Medulla oblongata (tissue), 1 donor: Measurements from ENCODE around the gene MAPRE3.
"Not testable (repeated sequence)": the region's sequence is repeated elsewhere in the genome, so short reads cannot be mapped to it uniquely, and the experiment has no call there.

Experiments
- DNase-seq: peaks from one replicate; pipeline ENCODE4 v3.0.0-alpha.2; 2015; ENCODE audit errors: extremely low spot score

Gene MAPRE3

GRCh38 chr2:27069961-27070618, 99.7 kb downstream of the MAPRE3 start:
- no peak for DNase-seq

- no peak for DNase-seq
These were observed 100.3 kb downstream of the MAPRE3 start for GRCh38 chr2:27070653-27071276.

- DNase-seq, result peak; percentile 97
These were observed 101.0 kb downstream of the MAPRE3 start, which contains the start of gene OST4 for GRCh38 chr2:27071277-27071989. OST4 (minus strand) TSS chr2:27071654.

GRCh38 chr2:27071990-27072830, 101.8 kb downstream of the MAPRE3 start:
- DNase-seq, result peak; percentile 58

- no peak for DNase-seq
These were observed 102.5 kb downstream of the MAPRE3 start for GRCh38 chr2:27072920-27073319.

- DNase-seq, result no peak
These were observed 103.3 kb downstream of the MAPRE3 start for GRCh38 chr2:27073782-27074181.

- peak; percentile 41 for DNase-seq
These were observed 104.5 kb downstream of the MAPRE3 start for GRCh38 chr2:27074738-27075565.

GRCh38 chr2:27075566-27075871, 105.1 kb downstream of the MAPRE3 start:
- not testable (repeated sequence) for DNase-seq

- DNase-seq, result peak; percentile 16
These were observed 105.9 kb downstream of the MAPRE3 start for GRCh38 chr2:27076323-27076722.
